HG03469 (cell line): ENCODE results near the gene ABCA7.

Experiments used
- ATAC-seq: cut with Tn5 transposase; IDR thresholded peaks from one replicate; pipeline ENCODE4 v1.9.1; 2021; ENCODE audit warnings: mild to moderate bottlenecking, moderate library complexity, moderate number of reproducible peaks; ENCODE audit not compliant: unreplicated experiment

Gene ABCA7

DNA sequence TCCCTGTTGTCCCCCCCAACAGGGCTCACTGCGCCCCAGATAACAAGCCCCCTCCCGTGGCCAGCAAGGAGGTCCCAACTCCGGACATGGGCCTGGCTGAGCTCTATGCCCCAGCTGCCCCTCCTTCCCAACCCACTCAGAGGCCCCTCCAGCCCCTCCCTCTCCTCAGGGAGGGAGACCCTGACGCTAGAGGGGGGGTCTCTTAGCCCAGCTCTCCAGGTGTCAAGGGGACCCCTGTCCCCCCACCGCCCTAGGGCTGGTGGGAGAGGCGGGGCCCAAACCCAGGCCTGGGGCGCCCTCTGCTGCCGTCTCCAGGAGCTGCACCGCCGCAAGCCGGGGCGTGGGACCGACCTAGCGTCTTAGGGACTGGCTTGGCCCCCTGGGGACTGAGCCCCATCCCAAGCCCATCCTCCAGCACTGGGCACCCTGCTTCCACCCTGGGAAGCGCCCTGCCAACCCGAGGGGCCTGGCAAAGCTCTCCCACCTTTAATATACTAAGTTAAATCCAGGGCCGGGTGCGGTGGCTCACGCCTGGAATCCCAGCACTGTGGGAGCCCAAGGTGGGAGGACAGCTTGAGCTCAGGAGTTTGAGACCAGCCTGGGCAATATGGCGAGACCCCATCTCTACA, 38.3 kb upstream of the ABCA7 start:
- ATAC-seq: no peak

GRCh38 chr19:1002600-1002999, 37.3 kb upstream of the ABCA7 start:
- no peak for ATAC-seq

GRCh38 chr19:1003283-1003682, 36.6 kb upstream of the ABCA7 start:
- ATAC-seq: no peak

- no peak for ATAC-seq
Measured at GRCh38 chr19:1004204-1004802, 35.6 kb upstream of the ABCA7 start.

DNA sequence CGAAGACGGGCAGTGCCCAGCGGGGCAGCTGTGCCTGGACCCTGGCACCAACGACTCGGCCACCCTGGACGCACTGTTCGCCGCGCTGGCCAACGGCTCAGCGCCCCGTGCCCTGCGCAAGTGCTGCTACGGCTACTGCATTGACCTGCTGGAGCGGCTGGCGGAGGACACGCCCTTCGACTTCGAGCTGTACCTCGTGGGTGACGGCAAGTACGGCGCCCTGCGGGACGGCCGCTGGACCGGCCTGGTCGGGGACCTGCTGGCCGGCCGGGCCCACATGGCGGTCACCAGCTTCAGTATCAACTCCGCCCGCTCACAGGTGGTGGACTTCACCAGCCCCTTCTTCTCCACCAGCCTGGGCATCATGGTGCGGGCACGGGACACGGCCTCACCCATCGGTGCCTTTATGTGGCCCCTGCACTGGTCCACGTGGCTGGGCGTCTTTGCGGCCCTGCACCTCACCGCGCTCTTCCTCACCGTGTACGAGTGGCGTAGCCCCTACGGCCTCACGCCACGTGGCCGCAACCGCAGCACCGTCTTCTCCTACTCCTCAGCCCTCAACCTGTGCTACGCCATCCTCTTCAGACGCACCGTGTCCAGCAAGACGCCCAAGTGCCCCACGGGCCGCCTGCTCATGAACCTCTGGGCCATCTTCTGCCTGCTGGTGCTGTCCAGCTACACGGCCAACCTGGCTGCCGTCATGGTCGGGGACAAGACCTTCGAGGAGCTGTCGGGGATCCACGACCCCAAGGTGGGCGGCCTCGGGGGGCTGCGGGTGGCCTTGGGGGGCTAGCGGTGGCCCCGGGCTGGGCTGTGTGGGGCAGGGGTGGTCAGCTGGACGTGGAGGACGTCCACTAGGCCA, 34.9 kb upstream of the ABCA7 start:
- no peak for ATAC-seq

DNA sequence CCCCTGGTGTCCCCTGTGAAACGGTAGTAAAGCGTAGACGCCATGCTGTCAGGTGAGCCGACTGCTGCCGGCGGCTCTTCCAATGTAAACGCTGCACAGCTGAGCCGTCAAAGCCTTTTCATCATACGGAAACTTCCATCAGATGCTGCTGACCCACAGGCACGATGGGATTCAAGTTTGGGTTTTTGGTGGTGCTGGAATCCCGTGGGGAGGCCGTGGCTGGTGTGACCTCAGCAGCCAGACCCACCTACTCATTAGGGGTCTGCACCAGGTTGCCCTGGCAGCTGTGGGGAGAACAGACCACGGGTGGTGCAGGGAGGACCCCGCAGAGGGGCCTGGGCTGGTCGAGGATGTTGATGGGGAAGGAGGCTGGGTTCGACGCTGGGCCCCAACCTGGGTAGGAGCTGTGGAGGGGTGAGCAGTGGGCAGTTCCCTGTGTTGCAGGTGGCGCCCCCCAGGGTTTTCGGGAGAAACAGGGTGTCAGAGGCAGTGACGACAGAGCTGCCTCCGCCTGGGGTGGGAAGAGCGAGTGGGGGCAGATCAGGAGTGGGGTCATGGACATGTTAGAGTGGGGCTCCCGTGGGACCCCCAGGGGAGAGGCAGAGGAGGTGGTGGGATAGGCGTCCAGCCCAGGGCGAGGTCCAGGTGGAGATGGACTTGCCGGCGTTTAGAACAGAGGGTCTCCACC, 33.1 kb upstream of the ABCA7 start:
- no peak for ATAC-seq

GRCh38 chr19:1007399-1008251, 32.3 kb upstream of the ABCA7 start:
- ATAC-seq: no peak

DNA sequence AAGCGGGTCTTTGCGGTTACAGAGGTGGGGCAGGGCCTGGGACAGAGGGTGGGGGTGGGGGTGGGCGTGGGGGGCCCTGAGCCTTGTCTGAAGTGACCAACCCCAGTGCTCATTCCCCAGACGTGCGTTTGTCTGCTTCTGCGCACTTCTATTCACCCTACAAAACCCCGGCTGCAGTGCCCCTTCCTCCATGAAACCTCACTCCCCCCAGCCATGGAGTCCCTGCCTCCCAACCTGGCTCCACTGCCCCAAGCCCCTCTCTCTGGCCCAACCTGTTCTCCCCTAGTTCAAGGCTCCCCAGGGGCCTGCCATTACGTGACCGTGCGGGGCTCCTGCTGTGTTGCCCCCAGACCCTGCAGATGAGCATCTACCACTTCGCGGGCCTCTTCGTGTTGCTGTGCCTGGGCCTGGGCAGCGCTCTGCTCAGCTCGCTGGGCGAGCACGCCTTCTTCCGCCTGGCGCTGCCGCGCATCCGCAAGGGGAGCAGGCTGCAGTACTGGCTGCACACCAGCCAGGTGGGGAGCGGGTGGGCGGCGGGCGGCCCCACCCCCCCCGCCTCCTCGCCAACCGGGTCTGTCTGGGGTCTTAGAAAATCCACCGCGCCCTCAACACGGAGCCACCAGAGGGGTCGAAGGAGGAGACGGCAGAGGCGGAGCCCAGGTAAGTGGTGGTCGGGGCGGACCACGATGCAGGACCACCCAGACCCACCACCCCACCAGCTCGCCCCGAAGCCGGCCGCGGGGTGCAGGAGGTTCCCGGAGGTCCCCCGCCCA, 31.5 kb upstream of the ABCA7 start:
- no peak for ATAC-seq

DNA sequence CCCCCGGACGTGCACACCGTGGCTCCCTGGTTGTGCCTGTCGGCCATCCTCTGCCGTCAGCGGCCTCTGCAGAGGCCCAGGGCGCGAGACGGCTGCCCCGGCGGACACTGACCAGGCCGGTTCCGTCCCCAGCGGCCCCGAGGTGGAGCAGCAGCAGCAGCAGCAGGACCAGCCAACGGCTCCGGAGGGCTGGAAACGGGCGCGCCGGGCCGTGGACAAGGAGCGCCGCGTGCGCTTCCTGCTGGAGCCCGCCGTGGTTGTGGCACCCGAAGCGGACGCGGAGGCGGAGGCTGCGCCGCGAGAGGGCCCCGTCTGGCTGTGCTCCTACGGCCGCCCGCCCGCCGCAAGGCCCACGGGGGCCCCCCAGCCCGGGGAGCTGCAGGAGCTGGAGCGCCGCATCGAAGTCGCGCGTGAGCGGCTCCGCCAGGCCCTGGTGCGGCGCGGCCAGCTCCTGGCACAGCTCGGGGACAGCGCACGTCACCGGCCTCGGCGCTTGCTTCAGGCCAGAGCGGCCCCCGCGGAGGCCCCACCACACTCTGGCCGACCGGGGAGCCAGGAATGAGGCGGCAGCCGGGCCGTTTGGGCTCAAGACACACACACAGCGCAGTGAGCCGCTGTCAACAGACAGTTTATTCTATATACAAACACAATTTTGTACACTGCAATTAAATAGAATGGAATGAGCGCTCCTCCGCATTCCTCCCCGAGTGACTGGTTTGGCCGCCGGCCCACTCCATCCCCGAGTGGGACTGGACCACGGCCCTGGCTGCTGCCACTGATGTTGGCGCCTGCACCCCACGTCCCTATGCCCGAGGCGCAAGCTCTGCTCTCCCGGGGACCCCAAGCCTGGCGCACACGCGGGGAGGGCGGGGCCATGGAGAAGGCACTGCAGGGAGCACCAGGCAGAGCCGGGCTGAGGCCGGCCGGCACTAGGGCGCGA, 30.6 kb upstream of the ABCA7 start:
- no peak for ATAC-seq

- ATAC-seq: no peak
Measured at GRCh38 chr19:1009981-1010538, 29.8 kb upstream of the ABCA7 start.

DNA sequence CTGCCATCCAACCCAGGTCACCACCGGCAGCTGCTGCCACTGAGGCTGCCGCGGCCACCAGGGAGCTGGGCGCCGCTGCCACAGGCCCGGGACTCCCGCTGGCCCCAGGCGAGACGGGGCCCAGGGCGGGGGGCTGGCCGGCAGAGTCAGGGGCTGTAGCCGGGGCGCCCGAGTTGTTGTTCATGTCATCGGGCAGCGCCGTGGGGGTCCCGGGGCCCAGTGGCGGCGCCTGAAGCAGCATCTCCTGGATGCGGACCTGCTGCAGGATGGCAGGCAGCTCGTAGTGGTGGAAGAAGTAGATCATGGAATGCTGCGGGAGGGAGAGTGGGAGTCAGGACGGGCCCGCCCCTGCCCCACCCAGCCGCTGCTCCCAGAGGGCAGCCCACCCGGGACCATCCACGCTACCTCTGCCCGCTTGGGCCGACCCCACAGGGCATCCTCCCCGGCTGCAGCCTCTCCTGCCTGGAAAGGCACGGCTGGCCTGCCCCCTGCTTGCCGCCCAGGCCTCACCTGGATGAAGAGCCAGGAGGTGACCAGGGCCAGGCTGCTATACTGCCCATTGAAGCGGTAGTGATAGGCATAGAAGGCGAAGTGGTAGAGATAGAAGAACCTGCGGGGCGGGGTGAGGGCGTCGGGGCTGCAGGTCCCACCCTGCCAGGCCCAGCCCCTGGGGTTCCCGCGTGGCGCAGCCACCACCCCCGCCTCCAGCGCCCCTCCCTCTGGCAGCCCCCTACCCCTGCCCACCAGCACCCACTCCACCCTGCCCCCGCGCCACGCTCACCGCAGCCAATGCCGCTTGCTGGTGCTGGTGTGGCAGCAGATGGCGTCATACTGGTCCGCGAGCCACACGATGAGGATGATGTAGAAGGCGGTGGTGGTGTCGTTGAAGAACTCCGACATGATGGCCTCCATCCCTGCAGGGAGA, 29.1 kb upstream of the ABCA7 start:
- no peak for ATAC-seq

DNA sequence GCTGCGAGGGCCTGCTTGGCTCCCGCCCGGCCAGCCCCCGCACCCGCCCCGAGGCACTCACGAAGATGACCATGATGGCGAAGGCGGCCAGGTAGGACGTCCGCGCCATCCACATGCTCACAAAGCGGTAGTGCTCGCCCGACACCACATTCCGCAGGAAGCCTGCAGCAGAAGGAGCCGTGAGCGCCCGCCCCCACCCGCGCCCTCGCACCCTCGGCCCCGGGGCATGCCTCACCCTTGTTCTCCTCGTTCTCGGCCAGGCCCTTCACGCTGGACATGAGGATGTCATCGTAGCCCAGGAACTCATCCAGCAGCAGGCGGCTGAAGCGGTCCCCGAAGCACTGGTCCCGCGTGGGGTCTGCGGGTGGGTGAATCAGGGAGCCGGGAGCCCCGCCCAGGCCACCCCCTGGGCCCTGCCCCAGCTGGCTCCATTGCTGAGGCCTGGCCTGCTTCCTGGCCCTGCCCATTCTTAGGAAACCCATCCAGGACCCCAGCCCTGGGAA, 28.0 kb upstream of the ABCA7 start:
- ATAC-seq: no peak

GRCh38 chr19:1012334-1012733, 27.6 kb upstream of the ABCA7 start:
- no peak for ATAC-seq

DNA sequence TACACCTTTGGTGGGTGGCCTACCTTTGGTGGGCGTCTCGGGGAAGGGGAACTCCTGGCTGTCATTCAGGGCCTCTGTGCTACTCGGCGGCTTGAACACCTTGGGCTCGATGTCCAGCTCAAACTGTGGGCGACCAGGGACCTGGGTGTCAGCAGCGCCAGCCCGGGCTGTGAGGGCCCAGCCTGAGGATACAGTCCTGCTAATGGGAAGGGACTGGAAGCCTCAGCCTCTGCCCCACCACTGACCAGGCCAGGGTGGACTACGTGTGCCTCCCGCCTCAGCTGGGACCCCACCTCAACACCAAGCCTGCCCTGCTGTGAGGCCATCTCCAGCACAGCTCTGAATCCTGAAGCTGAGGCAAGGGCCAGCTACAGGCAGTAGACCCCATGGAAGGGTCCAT, 26.7 kb upstream of the ABCA7 start:
- ATAC-seq: no peak

DNA sequence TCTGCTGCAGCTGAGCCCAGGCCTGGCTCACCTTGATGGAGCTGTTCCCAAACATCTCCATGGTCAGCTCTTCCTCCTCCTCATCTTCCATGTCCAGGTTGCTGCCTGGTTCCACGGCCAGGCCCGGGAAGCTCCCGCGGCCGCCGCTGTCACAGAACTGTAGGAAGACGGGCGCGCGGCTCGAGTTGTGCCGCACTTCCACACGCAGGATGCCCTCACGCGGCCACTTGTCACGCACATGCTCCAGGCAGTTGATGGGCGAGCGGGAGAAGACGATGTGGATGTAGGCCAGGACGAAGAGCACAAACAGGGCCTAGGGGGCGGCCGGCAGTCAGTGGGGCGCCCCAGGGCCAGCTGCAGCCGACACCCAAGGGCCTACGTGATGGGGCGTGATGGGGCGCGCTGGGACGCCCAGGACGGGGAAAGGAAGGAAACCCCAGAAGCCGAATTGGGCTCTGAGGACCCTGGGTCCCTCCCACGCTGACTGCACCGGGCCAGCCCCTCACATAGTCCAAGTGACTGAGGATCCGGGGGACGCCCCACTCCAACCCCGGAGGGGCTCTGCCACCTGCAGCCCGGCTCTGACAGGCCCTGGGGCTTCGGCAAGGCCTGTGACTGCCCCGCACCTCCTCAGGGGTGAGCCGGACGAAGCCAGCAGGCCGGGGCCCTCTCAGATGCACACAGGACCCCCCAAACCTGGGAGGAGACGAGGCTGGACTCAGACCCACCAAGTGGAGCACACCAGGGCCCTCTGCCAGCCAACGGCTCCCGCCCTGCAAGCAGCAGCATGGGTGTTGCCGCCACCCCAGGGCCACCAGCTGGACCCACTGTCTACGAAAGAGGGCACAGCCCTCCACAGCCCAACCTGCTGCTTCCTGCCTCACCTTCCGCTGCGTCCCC, 25.5 kb upstream of the ABCA7 start:
- ATAC-seq: no peak
